GM19193 (cell line): ENCODE measurements around the gene C1orf56.

Source experiments
- POLR2A ChIP-seq: IDR thresholded peaks from 4 replicates; pipeline ENCODE4 v1.6.1; 2011; ENCODE audit not compliant: insufficient read depth, insufficient read length; ENCODE audit errors: extremely low read depth

Gene C1orf56

DNA sequence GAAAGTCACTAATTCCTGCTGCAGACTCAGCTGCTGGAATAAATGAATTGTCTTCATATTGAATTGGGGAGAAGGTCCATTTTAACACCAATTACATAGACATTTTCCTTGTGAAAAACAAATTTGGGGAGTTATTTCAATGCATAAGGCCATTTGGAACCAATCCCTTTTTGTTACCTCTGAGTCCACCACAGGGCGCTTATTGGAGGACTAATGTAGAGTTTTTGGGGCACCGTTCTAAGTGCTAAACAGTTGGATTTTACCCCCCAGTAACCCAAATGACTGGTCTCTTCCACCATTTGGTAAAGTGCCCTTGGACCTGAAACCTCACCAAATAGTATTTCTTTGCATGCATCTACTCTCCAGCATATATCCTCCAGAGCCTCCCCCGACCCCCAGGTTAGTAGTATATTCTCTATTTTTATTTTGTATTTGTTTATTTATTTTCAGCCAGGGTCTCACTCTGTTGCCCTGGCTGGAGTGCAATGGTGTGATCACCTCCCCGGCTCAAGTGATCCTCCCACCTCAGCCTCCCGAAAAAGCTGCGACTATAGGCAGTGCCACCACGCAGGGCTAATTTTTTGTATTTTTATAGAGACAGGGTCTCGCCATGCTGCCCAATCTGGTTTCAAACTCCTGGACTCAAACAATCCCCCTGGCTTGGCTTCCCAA, 37.7 kb upstream of the C1orf56 start:
- no peak for TF ChIP-seq POLR2A

GRCh38 chr1:151010346-151010726, 37.2 kb upstream of the C1orf56 start:
- no peak for TF ChIP-seq POLR2A

GRCh38 chr1:151011154-151011850, 36.2 kb upstream of the C1orf56 start:
- TF ChIP-seq POLR2A = no peak

- TF ChIP-seq POLR2A = no peak
These were observed 34.7 kb upstream of the C1orf56 start for GRCh38 chr1:151012684-151013471.

- TF ChIP-seq POLR2A = no peak
These were observed 34.0 kb upstream of the C1orf56 start for GRCh38 chr1:151013518-151013917.

DNA sequence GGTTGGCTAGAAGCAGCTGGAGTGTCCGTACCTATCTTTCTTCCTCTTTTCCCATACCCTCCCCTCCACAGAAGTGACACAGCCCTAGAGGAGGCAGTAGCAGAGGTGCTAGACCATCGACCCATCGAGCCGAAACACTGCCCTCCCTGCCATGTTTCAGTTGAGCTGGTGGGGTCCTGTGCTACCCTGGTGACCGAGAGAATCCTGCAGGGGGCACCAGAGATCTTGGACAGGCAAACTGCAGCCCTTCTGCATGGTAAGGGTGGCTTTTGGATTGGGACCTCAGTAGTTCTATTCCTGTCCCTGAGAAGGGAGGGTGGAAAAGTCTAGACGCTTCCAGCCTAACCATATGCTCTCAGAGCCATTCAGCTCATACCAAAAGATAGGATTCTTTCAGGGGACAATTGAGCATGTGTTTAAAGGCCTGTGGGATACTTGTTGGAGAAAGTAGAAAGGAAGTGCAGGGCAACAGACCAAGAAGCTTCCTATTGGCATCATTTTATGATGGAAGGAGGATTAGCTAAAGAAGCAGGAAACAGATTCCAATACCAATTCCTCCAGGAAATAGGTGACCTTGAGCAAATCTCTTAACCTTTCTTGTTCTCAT, 22.9 kb upstream of the C1orf56 start:
- TF ChIP-seq POLR2A = no peak

GRCh38 chr1:151026460-151026859, 21.1 kb upstream of the C1orf56 start:
- TF ChIP-seq POLR2A = no peak

DNA sequence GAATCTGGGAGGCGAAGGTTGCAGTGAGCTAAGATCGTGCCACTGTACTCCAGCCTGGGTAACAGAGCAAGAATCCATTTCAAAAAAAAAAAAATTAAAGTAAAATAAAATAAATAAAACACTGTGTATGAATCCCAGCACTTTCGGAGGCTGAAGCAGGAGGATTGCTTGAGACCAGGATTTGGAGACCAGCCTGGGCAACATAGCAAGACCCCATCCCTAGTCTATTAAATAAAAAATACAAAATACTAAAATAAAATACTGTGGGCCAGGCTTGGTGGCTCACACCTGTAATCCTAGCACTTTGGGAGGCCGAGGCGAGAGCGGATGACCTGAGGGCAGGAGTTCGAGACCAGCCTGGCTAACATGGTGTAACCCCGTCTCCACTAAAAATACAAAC, 15.4 kb upstream of the C1orf56 start:
- TF ChIP-seq POLR2A = no peak

- no peak for TF ChIP-seq POLR2A
These were observed 12.4 kb upstream of the C1orf56 start for GRCh38 chr1:151035167-151035566.

DNA sequence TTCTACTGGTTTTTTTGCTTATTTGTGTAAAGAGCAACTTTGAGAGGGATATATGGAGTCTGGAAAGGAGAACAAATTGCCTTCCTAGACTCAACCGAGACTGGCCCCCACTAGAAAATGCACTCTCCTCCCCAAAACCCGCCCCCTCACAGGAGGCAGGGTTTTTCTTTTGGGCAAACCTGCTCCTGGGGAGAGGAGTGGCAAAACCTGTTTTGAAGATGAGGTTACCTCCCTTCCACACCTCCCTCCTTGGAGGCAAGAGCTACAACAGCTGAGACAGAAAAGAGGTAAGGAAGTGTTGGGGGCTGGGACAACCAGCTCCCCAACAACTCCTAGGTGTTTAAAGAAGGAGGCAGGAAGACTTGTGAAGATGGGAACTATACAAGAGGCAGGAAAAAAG, 11.2 kb upstream of the C1orf56 start, which contains the start of gene BNIPL:
Gene BNIPL (plus strand): TSS at position 231 of the 400 bp plus-strand sequence. CDS start 140 bp downstream, at position 371.
- TF ChIP-seq POLR2A = no peak

GRCh38 chr1:151037032-151037431, 10.5 kb upstream of the C1orf56 start:
- no peak for TF ChIP-seq POLR2A

DNA sequence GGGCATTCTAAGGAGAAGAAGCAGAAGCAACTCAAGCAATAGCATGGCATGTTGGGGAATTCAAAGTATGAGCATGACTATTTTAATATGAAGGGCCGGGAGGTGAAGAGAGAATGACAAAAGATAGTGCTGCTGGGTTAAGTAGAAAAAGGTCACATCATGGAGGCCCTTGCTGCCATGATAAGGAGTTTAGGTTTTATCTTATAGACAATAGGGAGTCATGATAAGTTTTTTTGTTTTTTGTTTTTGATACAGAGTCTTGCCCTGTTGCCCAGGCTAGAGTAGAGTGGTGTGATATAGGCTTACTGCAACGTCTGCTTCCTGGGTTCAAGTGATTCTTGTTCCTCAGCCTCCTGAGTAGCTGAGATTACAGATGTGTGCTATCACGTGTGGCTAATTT, 8.0 kb upstream of the C1orf56 start:
- TF ChIP-seq POLR2A = no peak

GRCh38 chr1:151043163-151043562, 4.4 kb upstream of the C1orf56 start:
- no peak for TF ChIP-seq POLR2A

DNA sequence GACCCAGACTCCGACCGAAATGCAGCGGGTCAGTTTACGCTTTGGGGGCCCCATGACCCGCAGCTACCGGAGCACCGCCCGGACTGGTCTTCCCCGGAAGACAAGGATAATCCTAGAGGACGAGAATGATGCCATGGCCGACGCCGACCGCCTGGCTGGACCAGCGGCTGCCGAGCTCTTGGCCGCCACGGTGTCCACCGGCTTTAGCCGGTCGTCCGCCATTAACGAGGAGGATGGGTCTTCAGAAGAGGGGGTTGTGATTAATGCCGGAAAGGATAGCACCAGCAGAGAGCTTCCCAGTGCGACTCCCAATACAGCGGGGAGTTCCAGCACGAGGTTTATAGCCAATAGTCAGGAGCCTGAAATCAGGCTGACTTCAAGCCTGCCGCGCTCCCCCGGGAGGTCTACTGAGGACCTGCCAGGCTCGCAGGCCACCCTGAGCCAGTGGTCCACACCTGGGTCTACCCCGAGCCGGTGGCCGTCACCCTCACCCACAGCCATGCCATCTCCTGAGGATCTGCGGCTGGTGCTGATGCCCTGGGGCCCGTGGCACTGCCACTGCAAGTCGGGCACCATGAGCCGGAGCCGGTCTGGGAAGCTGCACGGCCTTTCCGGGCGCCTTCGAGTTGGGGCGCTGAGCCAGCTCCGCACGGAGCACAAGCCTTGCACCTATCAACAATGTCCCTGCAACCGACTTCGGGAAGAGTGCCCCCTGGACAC, 534 bp downstream of the C1orf56 start:
- peak; percentile 44 for TF ChIP-seq POLR2A

- no peak for TF ChIP-seq POLR2A
These were observed 1.1 kb downstream of the C1orf56 start for GRCh38 chr1:151048645-151049032.

DNA sequence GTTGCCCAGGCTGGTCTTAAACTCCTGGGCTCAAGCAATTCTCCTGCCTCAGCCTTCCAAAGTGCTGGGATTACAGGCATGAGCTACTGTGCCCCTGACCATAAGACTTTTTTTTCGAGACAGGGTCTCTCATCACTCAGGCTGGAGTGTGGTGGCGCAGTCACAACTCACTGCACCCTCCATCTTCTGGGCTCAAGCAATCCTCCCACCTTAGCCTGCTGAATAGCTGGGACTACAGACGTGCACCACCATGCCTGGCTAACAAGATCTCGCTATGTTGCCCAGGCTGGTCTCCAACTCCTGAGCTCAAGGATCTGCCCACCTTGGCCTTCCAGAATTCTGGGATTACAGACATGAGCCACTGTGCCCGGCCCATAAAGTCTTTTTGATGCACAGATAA, 1.9 kb downstream of the C1orf56 start:
- TF ChIP-seq POLR2A = peak; percentile 23
